ENCODE data around the gene CENPP.

CENPP gene

GRCh38 chr9:92649007-92649406 lies 323.3 kb downstream of the CENPP start:
- Histone ChIP-seq H3K9me3 (ENCODE audit: insufficient read depth, low read length) (no peaks in the 10 kb centered on the region), H4K20me1 (ENCODE audit: insufficient read depth, low read length) (no peaks in the 10 kb centered on the region), H3K4me2 (ENCODE audit: low read length) (no peak overlapping the region), H3K4me1 (ENCODE audit: low read length) (no peaks in the 10 kb centered on the region), H3K9ac (ENCODE audit: low read length) (no peak overlapping the region), H3K36me3 (replicated peaks; ENCODE audit: low read depth, low read length) (peaks cover 38% of the 10 kb centered on the region), H3K4me3 (ENCODE audit: low read length) (no peak overlapping the region), H2AFZ (ENCODE audit: low read depth, low read length) (no peak overlapping the region), H3K27ac (ENCODE audit: low read length) (no peak overlapping the region), H3K27me3 (ENCODE audit: low read depth, low read length) (no peaks in the 10 kb centered on the region), H3K79me2 (ENCODE audit: low read length) (no peaks in the 10 kb centered on the region)
- TF ChIP-seq EZH2phosphoT487 (IDR thresholded peaks at IDR 0.05; ENCODE audit: low read depth) (no peak), CTCF (IDR thresholded peaks at IDR 0.05; ENCODE audit: low read depth, low read length) (no peak)

- Histone ChIP-seq H3K79me2 (ENCODE audit: low read length) (0 out of 2 replicates have a peak, but pooled peaks cover 4% of the 10 kb centered on the region), H3K36me3 (replicated peaks; ENCODE audit: low read depth, low read length) (peaks cover 32% of the 10 kb centered on the region), H2AFZ (ENCODE audit: low read depth, low read length) (no peak overlapping the region), H3K4me2 (ENCODE audit: low read length) (no peak overlapping the region), H3K4me3 (ENCODE audit: low read length) (no peak overlapping the region), H3K9ac (ENCODE audit: low read length) (no peak overlapping the region), H3K27me3 (ENCODE audit: low read depth, low read length) (no peaks in the 10 kb centered on the region), H3K9me3 (ENCODE audit: insufficient read depth, low read length) (no peaks in the 10 kb centered on the region), H4K20me1 (ENCODE audit: insufficient read depth, low read length) (no peaks in the 10 kb centered on the region), H3K27ac (ENCODE audit: low read length) (no peak overlapping the region), H3K4me1 (ENCODE audit: low read length) (no peaks in the 10 kb centered on the region)
- no peak for TF ChIP-seq CTCF (IDR thresholded peaks at IDR 0.05; ENCODE audit: low read depth, low read length)
- no peak for TF ChIP-seq EZH2phosphoT487 (IDR thresholded peaks at IDR 0.05; ENCODE audit: low read depth)
Measured at GRCh38 chr9:92650296-92650695, 324.5 kb downstream of the CENPP start.

- Histone ChIP-seq H4K20me1 (ENCODE audit: insufficient read depth, low read length) (no peaks in the 10 kb centered on the region), H3K36me3 (replicated peaks; ENCODE audit: low read depth, low read length) (peaks cover 26% of the 10 kb centered on the region), H3K27ac (ENCODE audit: low read length) (no peak overlapping the region), H3K79me2 (ENCODE audit: low read length) (0 out of 2 replicates have a peak, but pooled peaks cover 4% of the 10 kb centered on the region), H3K4me2 (ENCODE audit: low read length) (no peak overlapping the region), H3K27me3 (ENCODE audit: low read depth, low read length) (no peaks in the 10 kb centered on the region), H3K4me1 (ENCODE audit: low read length) (no peaks in the 10 kb centered on the region), H3K4me3 (ENCODE audit: low read length) (no peak overlapping the region), H2AFZ (ENCODE audit: low read depth, low read length) (no peak overlapping the region), H3K9me3 (ENCODE audit: insufficient read depth, low read length) (no peaks in the 10 kb centered on the region), H3K9ac (ENCODE audit: low read length) (no peak overlapping the region)
- no peak for TF ChIP-seq CTCF (IDR thresholded peaks at IDR 0.05; ENCODE audit: low read depth, low read length)
- TF ChIP-seq EZH2phosphoT487 (IDR thresholded peaks at IDR 0.05; ENCODE audit: low read depth), result no peak
Measured at GRCh38 chr9:92650839-92651621, 325.3 kb downstream of the CENPP start.

- H3K36me3 ChIP-seq (replicated peaks; ENCODE audit: low read depth, low read length), result peaks cover 21% of the 10 kb centered on the region
- no peaks in the 10 kb centered on the region for H3K9me3 ChIP-seq (ENCODE audit: insufficient read depth, low read length)
- no peaks in the 10 kb centered on the region for H3K4me1 ChIP-seq (ENCODE audit: low read length)
- no peak overlapping the region for H3K4me3 ChIP-seq (ENCODE audit: low read length)
- H4K20me1 ChIP-seq (ENCODE audit: insufficient read depth, low read length), result no peaks in the 10 kb centered on the region
- no peak overlapping the region for H3K4me2 ChIP-seq (ENCODE audit: low read length)
- no peak overlapping the region for H3K9ac ChIP-seq (ENCODE audit: low read length)
- H3K27me3 ChIP-seq (ENCODE audit: low read depth, low read length), result no peaks in the 10 kb centered on the region
- no peak overlapping the region for H3K27ac ChIP-seq (ENCODE audit: low read length)
- no peak for TF ChIP-seq EZH2phosphoT487 (IDR thresholded peaks at IDR 0.05; ENCODE audit: low read depth)
- TF ChIP-seq CTCF (IDR thresholded peaks at IDR 0.05; ENCODE audit: low read depth, low read length), result no peak
- H3K79me2 ChIP-seq (ENCODE audit: low read length), result 0 out of 2 replicates have a peak, but pooled peaks cover 4% of the 10 kb centered on the region
- no peak overlapping the region for H2AFZ ChIP-seq (ENCODE audit: low read depth, low read length)
Measured at GRCh38 chr9:92652461-92652860, 326.7 kb downstream of the CENPP start.
